ENCODE data around the gene HBD. TPM values are rescaled to one million over a fixed set of nuclear protein-coding genes. Genes with fewer than 3 reads are reported as not detected.

Gene HBD
- total RNA-seq, 1 experiment from 2014 or later, result not detected

- intact Hi-C loops (cut with micrococcal nuclease; ENCODE audit: unreplicated experiment), result no loop called here
- Histone ChIP-seq H2AFZ (no peak within 1 kb of the TSS), H3K4me2 (no peak within 1 kb of the TSS), H3K79me2 (ENCODE audit: low read depth) (no peaks in the 10 kb centered on the region), H3K36me3 (ENCODE audit: low read depth) (no peaks in the 10 kb centered on the region), H3K4me1 (replicated peaks; ENCODE audit: insufficient read depth) (no peaks in the 10 kb centered on the region), H4K20me1 (ENCODE audit: insufficient read depth) (no peaks in the 10 kb centered on the region), H3K9me2 (ENCODE audit: insufficient read depth) (no peaks in the 10 kb centered on the region), H3K27ac (no peak within 1 kb of the TSS), H3K4me3 (no peak within 1 kb of the TSS), H3K9me3 (ENCODE audit: insufficient read depth, low read depth) (no peaks in the 10 kb centered on the region), H3F3A (ENCODE audit: insufficient read depth, low read depth) (no peaks in the 10 kb centered on the region), H3K27me3 (ENCODE audit: insufficient read depth, low read depth) (no peaks in the 10 kb centered on the region)
- TF ChIP-seq CTCF (conservative IDR thresholded peaks at IDR 0.05) (no peak), EZH2 (IDR thresholded peaks at IDR 0.05; ENCODE audit: low read depth) (no peak)
- CTCF ChIA-PET, result no interaction called here
- DNase-seq, result no peak
- no TSS peak for BruUV-seq (replicated peaks)
- POLR2A ChIA-PET (ENCODE audit: unreplicated experiment), result no interaction called here
These were observed 7.5 kb downstream of the HBD start, which contains the start of gene HBB for GRCh38 chr11:5226732-5227310. Gene HBB (minus strand): TSS chr11:5227071. CDS start chr11:5227021, 50 bp downstream.

GRCh38 chr11:5225480-5225871 lies 8.8 kb downstream of the HBD start:
- no TSS peak for BruUV-seq (replicated peaks)
- no peaks in the 10 kb centered on the region for H3K4me1 ChIP-seq (replicated peaks; ENCODE audit: insufficient read depth)
- no peaks in the 10 kb centered on the region for H3K9me2 ChIP-seq (ENCODE audit: insufficient read depth)
- H3K4me2 ChIP-seq, result no peak overlapping the region
- H3K27me3 ChIP-seq (ENCODE audit: insufficient read depth, low read depth), result no peaks in the 10 kb centered on the region
- H3K79me2 ChIP-seq (ENCODE audit: low read depth), result no peaks in the 10 kb centered on the region
- no peak overlapping the region for H2AFZ ChIP-seq
- no peak for TF ChIP-seq EZH2 (IDR thresholded peaks at IDR 0.05; ENCODE audit: low read depth)
- TF ChIP-seq CTCF (conservative IDR thresholded peaks at IDR 0.05), result no peak
- no peaks in the 10 kb centered on the region for H3K9me3 ChIP-seq (ENCODE audit: insufficient read depth, low read depth)
- CTCF ChIA-PET, result no interaction called here
- H3K36me3 ChIP-seq (ENCODE audit: low read depth), result no peaks in the 10 kb centered on the region
- no peaks in the 10 kb centered on the region for H4K20me1 ChIP-seq (ENCODE audit: insufficient read depth)
- no peaks in the 10 kb centered on the region for H3F3A ChIP-seq (ENCODE audit: insufficient read depth, low read depth)
- no peak overlapping the region for H3K27ac ChIP-seq
- no peak overlapping the region for H3K4me3 ChIP-seq
- POLR2A ChIA-PET (ENCODE audit: unreplicated experiment), result no interaction called here
- no peak for DNase-seq
- intact Hi-C loops (cut with micrococcal nuclease; ENCODE audit: unreplicated experiment), result no loop called here

GRCh38 chr11:5224538-5225479 lies 9.5 kb downstream of the HBD start:
- Histone ChIP-seq H3K9me2 (ENCODE audit: insufficient read depth) (no peaks in the 10 kb centered on the region), H2AFZ (no peak overlapping the region), H3K36me3 (ENCODE audit: low read depth) (no peaks in the 10 kb centered on the region), H3K79me2 (ENCODE audit: low read depth) (no peaks in the 10 kb centered on the region), H3K4me1 (replicated peaks; ENCODE audit: insufficient read depth) (no peaks in the 10 kb centered on the region), H3F3A (ENCODE audit: insufficient read depth, low read depth) (no peaks in the 10 kb centered on the region), H3K4me2 (no peak overlapping the region), H3K4me3 (no peak overlapping the region), H3K27ac (no peak overlapping the region), H4K20me1 (ENCODE audit: insufficient read depth) (no peaks in the 10 kb centered on the region), H3K27me3 (ENCODE audit: insufficient read depth, low read depth) (no peaks in the 10 kb centered on the region), H3K9me3 (ENCODE audit: insufficient read depth, low read depth) (no peaks in the 10 kb centered on the region)
- intact Hi-C loops (cut with micrococcal nuclease; ENCODE audit: unreplicated experiment), result no loop called here
- BruUV-seq (replicated peaks), result no TSS peak
- no peak for DNase-seq
- no peak for TF ChIP-seq CTCF (conservative IDR thresholded peaks at IDR 0.05)
- no peak for TF ChIP-seq EZH2 (IDR thresholded peaks at IDR 0.05; ENCODE audit: low read depth)
- POLR2A ChIA-PET (ENCODE audit: unreplicated experiment), result no interaction called here
- CTCF ChIA-PET, result no interaction called here

All from PC-9 (cell line).